ENCODE data around the gene FBXL15. TPM values are rescaled to one million over a fixed set of nuclear protein-coding genes. Genes with fewer than 3 reads are reported as not detected.

Gene FBXL15
- 6.5 to 11.3 TPM (median 8.2 TPM) in 5 replicates for total RNA-seq (2022; extraction: Qiagen RNA extraction; ENCODE audit: low read depth)

GRCh38 chr10:102420714-102421506, at the start of gene FBXL15:
Gene FBXL15, plus strand, starts transcription at chr10:102420836. Its CDS starts 294 bp downstream, at chr10:102421130.

GRCh38 chr10:102395400-102396316, 25.0 kb upstream of the FBXL15 start, which contains the start of gene NFKB2:
Gene NFKB2, plus strand, starts transcription at chr10:102395705. Its CDS starts 255 bp downstream, at chr10:102395960.

DNA sequence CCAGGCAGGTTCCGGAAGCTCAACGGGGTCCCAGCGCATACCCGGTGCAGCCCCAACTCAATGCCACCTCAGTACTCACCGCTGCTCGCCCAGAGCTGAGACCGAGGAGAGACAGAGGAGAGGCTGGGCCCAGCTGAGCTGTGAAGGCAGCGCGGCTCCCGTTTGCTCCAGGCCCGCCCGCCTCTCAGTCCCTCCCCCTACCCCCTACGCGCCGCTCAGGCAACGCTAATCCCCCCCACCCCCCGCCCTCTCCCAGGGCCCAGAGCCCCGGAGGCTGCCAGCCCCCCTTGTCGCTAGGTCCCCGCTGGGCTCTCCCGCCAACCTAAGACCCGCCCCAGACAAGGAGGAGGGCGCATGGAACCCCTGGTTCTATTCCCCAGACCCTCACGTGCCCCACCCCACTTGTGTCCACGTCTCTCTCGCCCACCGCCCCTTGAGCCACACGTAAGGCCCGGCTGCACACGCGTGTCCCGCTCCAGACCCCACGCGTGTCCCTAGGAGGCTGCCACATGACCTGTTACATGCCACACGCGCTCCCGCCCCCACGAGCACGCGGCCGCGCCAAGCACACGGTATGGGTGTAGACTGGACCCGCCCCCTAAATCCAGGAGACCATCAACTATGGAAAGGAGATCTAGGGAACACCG, 1.9 kb upstream of the FBXL15 start, which contains the start of gene PSD:
TSS of gene PSD (minus strand) at position 164 of the 647 bp plus-strand sequence. CDS start 1,747 bp downstream, outside the sequence.

GRCh38 chr10:102432162-102432950, 11.7 kb downstream of the FBXL15 start, which contains the start of gene CUEDC2:
Gene CUEDC2, minus strand, starts transcription at chr10:102432574. Its CDS starts 7,386 bp downstream, at chr10:102425188.

GRCh38 chr10:102451105-102451969, 30.7 kb downstream of the FBXL15 start, which contains the start of gene C10orf95:
Gene C10orf95, minus strand, starts transcription at chr10:102451543. Its CDS starts 450 bp downstream, at chr10:102451093.

Other genes with a start within 250 kb of the FBXL15 start
- gene ELOVL3, start 194.5 kb upstream of the FBXL15 start, total RNA-seq (2022; extraction: Qiagen RNA extraction; ENCODE audit: low read depth): 0.21 to 0.50 TPM (median 0.37 TPM) in 5 replicates
- 0.22 to 0.46 TPM (median 0.27 TPM) in 5 replicates for gene PITX3, start 179.3 kb upstream of the FBXL15 start, total RNA-seq (2022; extraction: Qiagen RNA extraction; ENCODE audit: low read depth)
- 23.5 to 28.7 TPM (median 26.8 TPM) in 5 replicates for gene GBF1, start 175.3 kb upstream of the FBXL15 start, total RNA-seq (2022; extraction: Qiagen RNA extraction; ENCODE audit: low read depth)
- gene NFKB2, start 25.1 kb upstream of the FBXL15 start, total RNA-seq (2022; extraction: Qiagen RNA extraction; ENCODE audit: low read depth): 77.0 to 127 TPM (median 98.1 TPM) in 5 replicates
- 0.24 to 0.91 TPM (median 0.30 TPM) in 5 replicates for gene PSD, start 2.1 kb upstream of the FBXL15 start, total RNA-seq (2022; extraction: Qiagen RNA extraction; ENCODE audit: low read depth)
- 62.5 to 70.8 TPM (median 63.1 TPM) in 5 replicates for gene CUEDC2, start 11.7 kb downstream of the FBXL15 start, total RNA-seq (2022; extraction: Qiagen RNA extraction; ENCODE audit: low read depth)
- 0.08 to 0.34 TPM (median 0.11 TPM) in 5 replicates for gene C10orf95, start 30.7 kb downstream of the FBXL15 start, total RNA-seq (2022; extraction: Qiagen RNA extraction; ENCODE audit: low read depth)
- gene ACTR1A, start 81.9 kb downstream of the FBXL15 start, total RNA-seq (2022; extraction: Qiagen RNA extraction; ENCODE audit: low read depth): 84.0 to 96.4 TPM (median 93.6 TPM) in 5 replicates
- gene SUFU, start 83.1 kb downstream of the FBXL15 start, total RNA-seq (2022; extraction: Qiagen RNA extraction; ENCODE audit: low read depth): 6.4 to 8.4 TPM (median 7.3 TPM) in 5 replicates
- gene TRIM8, start 223.6 kb downstream of the FBXL15 start, total RNA-seq (2022; extraction: Qiagen RNA extraction; ENCODE audit: low read depth): 39.0 to 48.6 TPM (median 46.8 TPM) in 5 replicates

All from A549 treated with CpdA at 1 μM for 4 hours (cell line).